NCI-H2171 treated with DMSO at 0.1 percent for 48 hours (cell line): ENCODE data around the gene PDRG1.
"Not testable (repeated sequence)": the region's sequence is repeated elsewhere in the genome, so short reads cannot be mapped to it uniquely, and the experiment has no call there.

Experiments used
- DNase-seq: peaks from one replicate; lab custom pipeline; 2025; lab: John Stamatoyannopoulos, UW

PDRG1 gene

GRCh38 chr20:31926493-31926892, 25.4 kb downstream of the PDRG1 start:
- DNase-seq = no peak

GRCh38 chr20:31925631-31926030, 26.2 kb downstream of the PDRG1 start:
- no peak for DNase-seq

- DNase-seq = no peak
These were observed 27.3 kb downstream of the PDRG1 start for GRCh38 chr20:31924561-31924960.

- peak; percentile 37 for DNase-seq
These were observed 28.2 kb downstream of the PDRG1 start for GRCh38 chr20:31923388-31924331.

- DNase-seq = no peak
These were observed 29.3 kb downstream of the PDRG1 start for GRCh38 chr20:31922588-31922987.

- no peak for DNase-seq
These were observed 29.7 kb downstream of the PDRG1 start for GRCh38 chr20:31922181-31922580.

- not testable (repeated sequence) for DNase-seq
These were observed 30.4 kb downstream of the PDRG1 start for GRCh38 chr20:31921480-31921879.

- no peak for DNase-seq
These were observed 31.5 kb downstream of the PDRG1 start for GRCh38 chr20:31920275-31920855.

GRCh38 chr20:31919410-31920155, 32.3 kb downstream of the PDRG1 start:
- DNase-seq = no peak

GRCh38 chr20:31918466-31919105, 33.3 kb downstream of the PDRG1 start:
- no peak for DNase-seq

- not testable (repeated sequence) for DNase-seq
These were observed 33.9 kb downstream of the PDRG1 start for GRCh38 chr20:31917962-31918412.

- peak; percentile 72 for DNase-seq
These were observed 35.1 kb downstream of the PDRG1 start for GRCh38 chr20:31916708-31917107.

GRCh38 chr20:31915491-31916280, 36.2 kb downstream of the PDRG1 start:
- peak; percentile 98 for DNase-seq

- DNase-seq = no peak
These were observed 37.7 kb downstream of the PDRG1 start for GRCh38 chr20:31914170-31914569.

GRCh38 chr20:31913431-31914157, 38.3 kb downstream of the PDRG1 start:
- DNase-seq = no peak

- no peak for DNase-seq
These were observed 41.6 kb downstream of the PDRG1 start for GRCh38 chr20:31910071-31910803.

GRCh38 chr20:31909253-31910070, 42.4 kb downstream of the PDRG1 start:
- no peak for DNase-seq

GRCh38 chr20:31908424-31908823, 43.4 kb downstream of the PDRG1 start:
- no peak for DNase-seq

GRCh38 chr20:31908016-31908415, 43.8 kb downstream of the PDRG1 start:
- no peak for DNase-seq
